ACHN (cell line): ENCODE results near the gene STRIP1.
A peak's percentile ranks its signal among the peaks of the same experiment; 100 is the strongest.
"Not testable (repeated sequence)": the region's sequence is repeated elsewhere in the genome, so short reads cannot be mapped to it uniquely, and the experiment has no call there.

Experiments used
- DNase-seq: peaks from one replicate; pipeline ENCODE4 v3.0.0-alpha.2; 2015
- in situ Hi-C: cut with HindIII; loops from 2 replicates; pipeline ENCODE4 v1.10.0; 2017; ENCODE audit warnings: low sequenced_read_pairs, low pct_ligation_motif_present, low pct_unique_long_range_greater_than_20kb

Gene STRIP1

DNA sequence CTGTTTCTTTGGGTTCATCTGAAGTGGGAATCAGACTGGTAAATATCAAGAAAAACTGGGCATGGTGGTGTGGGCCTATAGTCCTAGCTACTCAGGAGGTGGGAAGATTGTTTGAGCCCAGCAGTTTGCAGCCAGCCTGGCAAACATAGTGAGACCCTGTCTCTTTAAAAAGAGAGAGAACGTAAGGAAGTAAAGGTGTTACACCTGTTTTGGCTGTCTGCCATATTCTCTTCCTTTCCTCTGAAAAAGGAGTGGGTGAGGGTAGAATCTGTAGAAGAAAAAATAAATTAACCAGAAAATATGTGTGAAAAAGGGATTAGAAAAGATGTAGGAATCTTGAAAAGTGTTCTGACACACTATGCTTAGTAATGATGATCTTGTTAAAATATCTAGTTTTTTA is 29.8 kb upstream of the STRIP1 start:
- no peak for DNase-seq
- in situ Hi-C loops, result no loop called here

DNA sequence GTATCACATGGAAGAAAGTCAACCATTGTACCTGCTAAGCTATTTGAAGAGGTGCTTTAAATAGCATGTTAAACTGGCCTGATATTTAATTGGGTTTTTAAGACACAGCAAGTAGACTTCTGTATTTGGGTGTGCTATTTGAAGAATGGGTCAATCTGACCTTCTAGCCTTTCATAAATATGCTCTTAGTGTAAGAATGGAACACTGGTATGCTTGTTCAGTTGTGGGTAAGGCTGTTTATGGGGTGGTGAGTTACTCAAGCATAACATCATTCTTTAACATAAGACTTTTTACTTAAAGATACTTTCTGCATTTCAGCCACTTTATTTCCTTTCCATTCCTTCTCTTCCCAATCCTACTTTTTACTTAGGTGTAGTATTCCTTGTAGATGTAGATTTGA is 28.5 kb upstream of the STRIP1 start:
- DNase-seq, result no peak
- in situ Hi-C loops, result no loop called here

DNA sequence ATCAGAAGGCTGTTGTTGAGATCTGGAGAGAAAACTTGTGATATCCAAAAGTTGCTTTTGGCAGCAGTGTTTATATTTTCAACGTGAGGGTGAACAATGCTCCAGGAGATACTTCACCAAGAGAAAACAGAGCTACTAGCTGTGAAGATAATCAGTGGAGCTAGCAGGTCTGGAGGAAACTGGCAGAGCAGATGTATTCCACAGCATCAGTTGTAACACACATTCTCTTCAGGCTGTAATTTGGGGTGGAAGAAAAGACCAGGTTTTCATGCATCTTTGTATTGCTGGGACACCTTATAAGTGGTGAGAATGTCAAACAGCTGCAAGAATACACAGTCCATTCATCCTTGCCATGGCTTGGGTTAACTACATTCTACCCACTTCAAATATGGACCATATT is 27.9 kb upstream of the STRIP1 start:
- in situ Hi-C loops, result no loop called here
- DNase-seq, result no peak

DNA sequence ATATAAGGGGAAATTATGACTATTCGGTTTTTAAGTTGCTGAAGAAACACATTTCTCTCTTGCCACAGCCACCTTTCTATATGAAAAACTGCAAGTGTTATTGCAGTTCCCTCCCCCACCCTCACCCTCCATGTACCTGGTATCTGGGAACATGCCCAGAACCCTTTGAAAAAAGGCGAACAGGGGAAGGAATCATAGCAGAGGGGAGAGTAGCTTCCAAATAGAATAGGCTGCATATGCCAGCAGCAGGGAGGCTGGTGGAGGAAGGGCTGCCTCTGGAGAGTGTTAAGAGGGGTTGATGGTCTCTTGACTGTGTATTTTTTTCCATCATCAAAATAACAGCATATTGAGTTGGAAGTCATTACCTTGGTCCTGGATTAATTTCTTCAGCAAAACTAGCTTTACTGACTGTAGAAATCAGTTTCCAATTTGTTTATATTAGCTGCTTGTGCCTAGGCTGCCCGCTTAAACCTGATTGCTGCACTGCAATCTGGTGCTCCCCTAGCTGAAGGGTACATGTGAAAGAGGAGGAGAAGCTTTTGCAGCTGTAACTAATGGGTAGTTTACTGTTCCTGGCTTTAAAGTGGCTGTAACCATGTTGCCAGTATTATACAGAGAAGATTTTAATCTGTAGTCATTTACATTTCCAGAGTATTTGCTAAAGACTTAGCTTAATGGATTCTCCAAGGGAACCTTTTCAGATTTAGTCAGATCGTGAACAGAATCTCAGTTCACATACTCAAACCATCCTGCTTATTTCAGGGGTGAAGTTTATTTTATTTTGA is 27.2 kb upstream of the STRIP1 start:
- no peak for DNase-seq
- in situ Hi-C loops, result no loop called here

DNA sequence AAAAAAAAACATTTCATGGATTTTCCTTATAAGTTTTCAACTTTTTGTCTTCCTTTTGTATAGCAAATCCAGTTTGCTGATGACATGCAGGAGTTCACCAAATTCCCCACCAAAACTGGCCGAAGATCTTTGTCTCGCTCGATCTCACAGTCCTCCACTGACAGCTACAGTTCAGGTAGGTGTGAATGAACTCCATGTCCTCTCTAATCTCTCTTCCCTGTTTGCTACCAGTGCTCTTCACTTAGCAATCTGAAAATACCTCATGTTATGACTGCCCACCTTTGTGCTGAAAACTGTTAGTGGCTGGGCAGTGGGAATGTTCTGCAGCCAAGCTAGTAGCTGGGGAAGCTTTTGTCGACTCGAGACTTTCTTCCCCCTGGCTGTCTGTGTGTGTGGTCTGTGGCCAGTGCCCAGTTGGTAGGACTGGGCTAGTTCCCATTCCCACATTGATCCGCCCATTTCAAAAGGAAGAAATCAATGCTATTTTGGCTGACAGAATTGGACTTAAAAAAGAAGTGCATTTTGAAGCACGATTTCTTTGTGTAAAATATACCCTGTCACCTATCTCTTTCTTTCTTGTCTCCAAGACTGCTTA is 25.4 kb upstream of the STRIP1 start:
- no peak for DNase-seq
- in situ Hi-C loops, result no loop called here

DNA sequence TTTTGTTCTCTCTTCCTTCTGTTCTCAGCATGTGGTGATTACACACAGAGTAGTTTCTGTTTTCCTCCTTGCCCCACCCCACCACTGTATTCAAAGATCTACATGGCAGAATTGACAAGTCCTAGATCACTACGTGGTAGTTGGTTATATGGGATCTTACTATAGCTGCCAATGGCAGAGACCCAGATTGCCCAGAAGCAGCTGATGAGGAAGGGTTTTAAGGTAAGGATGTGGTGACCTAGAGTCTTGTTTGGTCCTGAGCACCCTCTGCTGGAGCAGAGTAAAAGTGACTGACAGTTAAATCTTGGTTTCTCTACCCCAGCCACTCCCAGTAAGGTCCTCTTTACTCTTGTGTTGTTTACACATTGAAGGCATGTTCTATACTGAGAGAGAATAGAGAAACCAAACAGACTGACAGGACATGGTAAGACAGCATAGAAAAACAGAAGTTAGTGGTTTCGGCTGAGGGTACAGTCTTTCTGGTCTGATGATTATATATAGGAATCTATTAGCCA is 22.8 kb upstream of the STRIP1 start:
- in situ Hi-C loops, result no loop called here
- peak; percentile 49 for DNase-seq

DNA sequence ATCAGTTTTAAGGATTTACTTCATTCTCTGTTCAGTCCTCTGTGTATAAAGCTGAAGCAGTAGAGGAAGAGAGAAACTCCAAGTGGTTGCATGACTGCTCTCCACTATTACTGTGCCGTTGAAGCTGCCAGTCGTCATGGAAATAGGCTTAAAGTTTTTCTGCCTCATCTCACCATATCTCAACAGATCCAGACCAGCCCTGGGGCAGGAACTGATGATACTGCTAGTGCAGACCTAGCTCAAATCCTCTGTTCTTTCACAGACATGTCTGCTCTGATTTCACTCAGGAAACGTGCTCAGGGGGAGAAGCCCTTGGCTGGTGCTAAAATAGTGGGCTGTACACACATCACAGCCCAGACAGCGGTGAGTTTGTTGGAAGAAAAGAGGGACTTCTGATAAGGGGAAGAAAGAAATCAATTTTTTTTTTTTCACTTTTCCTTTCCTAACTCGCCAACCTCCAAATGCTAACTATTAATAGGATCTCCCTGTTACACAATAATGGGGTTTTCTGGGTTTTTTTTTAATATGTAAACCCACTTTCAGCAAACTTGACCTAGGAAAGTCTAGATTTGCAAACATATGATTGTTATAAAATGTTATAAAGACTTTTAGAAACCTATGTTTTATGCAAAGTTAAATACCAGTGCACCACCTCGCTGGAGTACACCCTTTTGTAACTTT is 22.2 kb upstream of the STRIP1 start:
- DNase-seq, result no peak
- in situ Hi-C loops, result no loop called here

DNA sequence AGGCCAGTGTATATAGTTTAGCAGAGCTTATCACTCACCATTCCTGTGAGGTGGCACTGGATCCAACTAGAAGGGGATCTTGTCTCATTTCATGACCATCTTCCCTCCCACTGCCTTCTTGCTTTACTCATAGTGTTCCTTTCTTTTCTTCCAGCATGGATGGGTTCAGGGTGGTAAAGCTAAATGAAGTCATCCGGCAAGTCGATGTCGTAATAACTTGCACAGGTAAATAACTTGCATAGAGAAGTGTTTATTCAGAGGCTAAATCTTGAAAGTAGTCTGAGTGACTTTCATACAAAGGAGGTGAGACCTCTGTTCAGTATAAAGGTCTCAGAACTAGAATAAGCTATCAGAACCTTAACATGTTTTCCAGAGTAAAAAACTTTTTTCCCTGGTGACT is 16.6 kb upstream of the STRIP1 start:
- in situ Hi-C loops, result no loop called here

DNA sequence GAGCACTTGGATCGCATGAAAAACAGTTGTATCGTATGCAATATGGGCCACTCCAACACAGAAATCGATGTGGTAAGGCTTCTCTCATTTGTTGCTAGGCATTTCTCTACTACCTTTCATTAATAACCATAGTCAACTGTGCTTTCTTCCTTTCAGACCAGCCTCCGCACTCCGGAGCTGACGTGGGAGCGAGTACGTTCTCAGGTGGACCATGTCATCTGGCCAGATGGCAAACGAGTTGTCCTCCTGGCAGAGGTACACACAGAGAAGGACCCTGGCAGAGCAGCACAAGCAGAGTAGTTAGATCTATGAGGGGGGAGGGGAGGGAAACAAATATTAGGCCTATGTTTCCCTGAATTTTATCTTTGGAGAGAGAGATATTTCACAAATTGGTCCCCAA is 16.0 kb upstream of the STRIP1 start:
- no peak for DNase-seq
- in situ Hi-C loops, result no loop called here

More for the DNA sequence above, 16.6 kb upstream of the STRIP1 start:
- DNase-seq, result no peak

DNA sequence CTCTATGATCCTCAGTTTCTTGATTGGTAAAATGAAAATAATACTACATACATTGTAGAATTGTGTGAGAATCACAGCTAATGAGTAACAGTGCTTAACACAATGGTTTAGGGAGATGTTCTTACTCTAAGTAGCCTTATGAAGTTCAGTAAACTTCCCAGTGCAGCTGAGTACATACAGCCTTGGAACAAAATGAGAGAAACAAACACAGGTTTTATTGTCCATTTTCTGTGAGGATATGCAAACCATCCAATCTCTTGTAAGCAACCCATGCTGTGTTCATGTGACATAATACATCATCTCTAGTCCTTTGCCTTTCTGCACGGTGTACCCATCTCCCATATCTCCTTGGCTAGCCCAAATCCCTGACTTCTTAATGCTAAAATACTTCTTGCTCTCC is 14.7 kb upstream of the STRIP1 start:
- in situ Hi-C loops, result no loop called here
- DNase-seq, result no peak

DNA sequence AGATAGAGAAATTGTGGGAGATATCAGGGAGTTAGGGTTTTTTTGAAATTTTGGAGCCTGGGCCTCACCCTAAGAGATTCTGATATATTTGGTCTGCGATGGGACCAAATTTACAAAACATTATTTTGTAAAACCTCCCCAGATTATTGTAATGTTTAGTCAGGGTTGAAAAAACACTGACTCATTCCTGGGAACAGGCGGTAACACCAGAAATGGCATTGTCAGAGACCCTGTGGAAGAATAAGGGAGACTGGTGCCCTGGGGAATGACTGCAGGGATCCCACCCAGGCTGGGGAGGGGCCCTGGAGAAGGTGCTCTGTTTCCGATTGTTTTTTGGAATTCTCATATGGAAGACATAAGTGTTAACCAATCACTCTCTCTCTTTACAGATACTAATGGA is 13.1 kb upstream of the STRIP1 start:
- in situ Hi-C loops, result no loop called here
- DNase-seq, result no peak

DNA sequence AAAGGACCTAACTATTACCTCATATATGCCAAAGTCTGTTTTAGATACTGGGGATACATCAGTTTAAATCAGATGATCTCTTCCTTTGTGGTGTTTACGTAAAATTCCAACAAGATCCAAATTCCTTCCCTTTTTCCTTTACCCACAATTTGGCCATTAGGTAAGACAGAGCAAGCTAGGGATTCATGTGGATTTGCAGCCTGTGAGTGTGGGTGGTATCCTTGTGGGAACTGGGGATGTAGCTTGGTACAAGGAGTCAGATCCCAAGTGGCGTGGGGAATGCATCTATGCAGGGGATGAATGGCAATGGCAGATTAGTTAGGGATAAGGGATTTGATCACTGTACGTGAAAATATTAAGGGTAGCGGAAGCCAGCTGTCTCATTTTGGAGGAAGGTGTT is 9.8 kb upstream of the STRIP1 start:
- in situ Hi-C loops, result no loop called here

DNA sequence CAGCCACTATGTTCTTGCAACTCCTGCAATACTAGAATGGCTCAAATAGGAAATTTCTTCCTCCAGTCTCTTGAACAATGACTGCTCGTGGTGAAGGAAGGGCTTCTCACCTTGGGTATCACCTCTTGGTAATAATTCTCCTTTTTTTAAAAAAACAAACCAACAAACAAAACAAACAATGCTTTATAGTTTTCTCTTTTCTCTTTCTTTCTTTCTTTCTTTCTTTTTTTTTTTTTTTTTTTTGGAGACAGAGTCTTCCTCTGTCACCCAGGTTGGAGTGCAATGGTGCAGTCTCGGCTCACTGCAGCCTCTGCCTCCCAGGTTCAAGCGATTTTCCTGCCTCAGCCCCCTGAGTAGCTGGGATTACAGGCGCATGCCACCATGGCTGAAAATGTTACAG is 3.7 kb upstream of the STRIP1 start:
- DNase-seq, in situ Hi-C loops: not testable (repeated sequence)

More for the DNA sequence above, 9.8 kb upstream of the STRIP1 start:
- DNase-seq, result no peak

DNA sequence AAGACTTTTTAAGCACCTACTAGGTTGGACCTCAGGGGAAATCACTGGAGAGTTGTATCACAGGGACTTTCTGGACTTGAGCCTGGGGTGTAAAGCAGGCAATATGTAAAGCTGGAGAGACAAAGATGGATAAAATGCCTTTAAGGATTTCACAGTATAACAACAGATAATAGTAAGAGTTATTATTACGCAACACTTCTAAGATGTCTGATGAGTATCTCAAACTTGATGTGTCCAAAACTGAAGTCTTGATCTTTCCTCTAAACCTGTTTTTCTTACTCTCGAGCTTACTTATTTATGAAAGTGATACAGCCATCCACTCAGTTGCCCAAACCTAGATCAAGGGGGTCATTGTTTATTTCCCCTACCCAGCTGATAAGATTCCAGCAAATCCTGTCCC is 2.1 kb upstream of the STRIP1 start:
- no peak for DNase-seq
- in situ Hi-C loops, result no loop called here

DNA sequence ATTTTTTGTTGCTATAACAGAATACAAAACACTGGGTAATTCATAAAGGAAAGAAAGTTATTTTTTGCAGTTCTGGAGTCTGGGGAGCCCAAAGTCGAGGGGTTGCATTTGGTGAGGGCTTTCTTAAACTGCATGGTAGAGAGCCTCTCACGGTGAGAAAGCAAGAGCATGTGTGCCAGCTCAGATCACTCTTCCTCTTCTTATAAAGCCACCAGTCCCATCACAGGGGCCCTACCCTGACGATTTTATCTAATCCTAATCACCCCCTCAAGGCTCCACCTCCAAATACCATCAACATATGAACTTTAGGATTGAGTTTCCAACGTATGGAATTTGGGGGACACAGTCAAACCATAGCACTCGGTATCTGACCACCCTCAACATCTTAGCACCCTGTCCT is 1.0 kb upstream of the STRIP1 start:
- in situ Hi-C loops, result no loop called here
- no peak for DNase-seq

DNA sequence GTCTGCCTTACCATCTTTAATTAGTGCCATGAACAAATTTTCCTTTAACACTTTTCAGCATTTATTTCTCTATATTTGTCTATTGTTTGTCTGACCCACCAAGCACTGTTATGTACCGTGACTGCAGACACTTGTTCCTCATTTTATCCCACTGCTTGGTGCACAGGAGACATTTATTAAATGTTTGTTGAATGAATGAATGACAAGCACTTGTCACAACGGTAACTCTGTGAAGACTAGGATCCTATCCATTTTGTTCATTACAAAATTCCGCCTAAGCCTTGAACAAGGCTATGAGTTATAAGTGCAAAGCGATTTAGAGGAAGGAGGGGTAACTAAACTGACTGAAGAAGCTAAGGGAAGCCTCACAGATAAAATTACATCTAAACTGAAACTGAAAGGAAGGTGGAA is 379 bp upstream of the STRIP1 start:
- in situ Hi-C loops, result no loop called here
- DNase-seq, result no peak

DNA sequence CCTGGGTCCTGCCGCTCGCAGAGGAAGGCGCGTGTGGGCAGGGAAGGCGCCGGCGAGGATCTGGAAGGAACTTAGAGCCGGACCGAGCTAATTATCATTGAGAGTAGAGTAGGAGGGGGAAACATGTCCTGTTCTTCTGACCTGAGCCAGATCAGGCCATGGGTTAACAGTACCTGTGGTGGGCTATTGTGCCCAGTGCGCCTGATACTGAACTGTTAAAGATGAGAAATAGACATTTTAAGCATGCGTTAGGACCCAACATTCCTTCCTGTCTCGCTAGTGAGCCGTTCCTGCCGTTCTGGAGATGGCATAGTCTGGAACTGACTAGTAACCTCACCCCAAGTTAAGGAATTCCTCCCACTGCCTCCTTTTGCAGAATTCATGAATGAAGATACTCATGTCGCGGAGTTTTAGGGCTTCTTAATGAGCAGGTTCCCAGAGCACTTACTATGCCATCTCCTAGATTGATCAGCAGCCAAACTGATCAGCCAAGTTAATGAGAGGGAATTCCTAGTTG is 870 bp downstream of the STRIP1 start:
- in situ Hi-C loops, result no loop called here
- DNase-seq, result no peak

DNA sequence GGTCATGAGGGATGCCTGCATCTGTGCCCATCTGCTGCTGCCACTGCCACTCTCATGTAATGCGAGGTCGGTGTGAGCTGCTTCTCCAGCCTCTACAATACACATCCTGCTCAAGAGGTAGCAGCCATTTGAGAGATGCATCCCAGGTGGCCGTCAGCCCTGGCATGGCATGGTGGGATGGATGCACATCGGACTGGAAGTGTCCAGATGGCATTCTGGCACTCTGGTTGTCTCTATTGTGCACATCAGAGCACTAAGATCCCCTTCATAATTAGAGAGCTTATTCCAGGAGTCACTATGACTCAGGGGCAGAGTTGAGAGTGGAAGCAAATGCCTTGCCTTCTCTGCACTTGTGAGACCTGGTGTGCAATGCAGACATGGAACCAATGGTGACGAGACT is 3.8 kb downstream of the STRIP1 start:
- in situ Hi-C loops, result no loop called here
- DNase-seq, result no peak

DNA sequence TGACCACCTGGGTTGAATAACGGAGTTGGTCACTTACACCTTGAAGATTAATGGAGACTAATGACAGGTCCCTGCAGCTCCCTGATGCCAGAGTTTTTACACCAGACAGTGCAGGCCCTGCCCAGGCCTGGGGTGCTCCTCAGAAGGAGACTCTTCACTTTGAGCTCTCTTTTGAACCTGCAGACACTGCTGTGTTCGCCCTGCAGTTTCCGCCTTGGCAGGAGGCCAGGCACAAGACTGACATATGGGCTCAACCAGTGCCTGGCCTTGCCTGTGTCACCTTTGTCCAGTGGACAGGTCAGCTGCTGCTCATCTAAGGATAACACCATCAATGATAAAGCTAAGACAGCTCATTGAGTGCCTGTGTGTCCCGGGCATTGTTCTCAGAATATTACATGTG is 5.2 kb downstream of the STRIP1 start:
- in situ Hi-C loops, result no loop called here
- no peak for DNase-seq
